GM23338 (cell line): ENCODE results near the gene GALNT5. TPM values are rescaled to one million over a fixed set of nuclear protein-coding genes. Genes with fewer than 3 reads are reported as not detected.

Experiments used
- ATAC-seq: fragments of 200-7000 bp; cut with Tn5 transposase; 3 replicates; pipeline ENCODE4 v1.9.1; 2020
- DNase-seq: peaks from one replicate; pipeline ENCODE4 v3.0.0-alpha.2; 2015; ENCODE audit warnings: low spot score
- H2AFZ ChIP-seq: fragments of 200-600 bp; sonication (generic); 2 replicates; pipeline ENCODE4 v1.8.0; 2016; ENCODE audit warnings: antibody characterized with exemption, mild to moderate bottlenecking, moderate library complexity
- H3F3A ChIP-seq: fragments of 200-600 bp; sonication (generic); replicated peaks from 2 replicates; pipeline ENCODE4 v1.8.0; 2017; ENCODE audit warnings: antibody characterized with exemption, mixed run types, low read depth
- H3K27ac ChIP-seq: fragments of 200-600 bp; sonication (generic); 2 replicates; pipeline ENCODE4 v1.6.1; 2016; ENCODE audit warnings: low read depth
- H3K27me3 ChIP-seq: fragments of 200-600 bp; sonication (generic); 2 replicates; pipeline ENCODE4 v1.8.0; 2016; ENCODE audit warnings: mild to moderate bottlenecking, mixed run types, moderate library complexity; ENCODE audit not compliant: insufficient read depth
- H3K36me3 ChIP-seq: fragments of 200-600 bp; sonication (generic); 2 replicates; pipeline ENCODE4 v1.8.0; 2016; ENCODE audit warnings: mild to moderate bottlenecking; ENCODE audit not compliant: insufficient read depth
- H3K4me1 ChIP-seq: fragments of 200-600 bp; sonication (generic); 2 replicates; pipeline ENCODE4 v1.8.0; 2016; ENCODE audit warnings: mild to moderate bottlenecking, moderate library complexity; ENCODE audit not compliant: insufficient read depth
- H3K4me2 ChIP-seq: fragments of 200-600 bp; sonication (generic); 2 replicates; pipeline ENCODE4 v1.7.1; 2017; ENCODE audit warnings: mixed run types
- H3K4me3 ChIP-seq: fragments of 200-600 bp; sonication (generic); 2 replicates; pipeline ENCODE4 v1.6.1; 2016; ENCODE audit warnings: mixed run types
- H3K79me2 ChIP-seq: fragments of 200-600 bp; sonication (generic); replicated peaks from 2 replicates; pipeline ENCODE4 v1.8.0; 2017; ENCODE audit warnings: mild to moderate bottlenecking; ENCODE audit not compliant: insufficient read depth
- H3K9me2 ChIP-seq: fragments of 200-600 bp; sonication (generic); 2 replicates; pipeline ENCODE4 v1.8.0; 2017; ENCODE audit not compliant: insufficient read depth
- H4K20me1 ChIP-seq: fragments of 200-600 bp; sonication (generic); replicated peaks from 2 replicates; pipeline ENCODE4 v1.8.0; 2017; ENCODE audit warnings: mild to moderate bottlenecking; ENCODE audit not compliant: insufficient read depth
- H3K27ac Mint-ChIP-seq: 2 replicates; pipeline ENCODE4 v1.8.0; 2020; ENCODE audit warnings: inconsistent platforms, mild to moderate bottlenecking, moderate library complexity, mixed read lengths
- H3K27me3 Mint-ChIP-seq: 3 replicates; pipeline ENCODE4 v1.8.0; 2022; ENCODE audit warnings: low read depth, mild to moderate bottlenecking, moderate library complexity, mixed read lengths, inconsistent platforms; ENCODE audit not compliant: insufficient read depth, poor library complexity
- H3K36me3 Mint-ChIP-seq: 3 replicates; pipeline ENCODE4 v1.8.0; 2021; ENCODE audit warnings: low read depth, mild to moderate bottlenecking, inconsistent platforms, moderate library complexity, mixed read lengths
- H3K4me1 Mint-ChIP-seq: 3 replicates; pipeline ENCODE4 v1.8.0; 2020; ENCODE audit warnings: mild to moderate bottlenecking, inconsistent platforms, mixed read lengths
- H3K4me3 Mint-ChIP-seq: 3 replicates; pipeline ENCODE4 v1.8.0; 2021; ENCODE audit warnings: moderate library complexity, mild to moderate bottlenecking, inconsistent platforms, mixed read lengths
- H3K9me3 Mint-ChIP-seq: 3 replicates; pipeline ENCODE4 v1.8.0; 2020; ENCODE audit warnings: moderate library complexity, mild to moderate bottlenecking, inconsistent platforms, mixed read lengths
- EZH2phosphoT487 ChIP-seq: fragments of 200-600 bp; sonication (generic); IDR thresholded peaks from one replicate; pipeline ENCODE4 v1.8.1; 2018; ENCODE audit warnings: antibody characterized with exemption; ENCODE audit not compliant: unreplicated experiment
- JUNB ChIP-seq: IDR thresholded peaks from one replicate; pipeline ENCODE4 v1.6.1; 2016; ENCODE audit warnings: antibody characterized with exemption; ENCODE audit not compliant: unreplicated experiment
- POLR2AphosphoS5 ChIP-seq: IDR thresholded peaks from 2 replicates; pipeline ENCODE4 v1.6.1; 2016; ENCODE audit warnings: antibody characterized with exemption, low read depth
- STAT1 ChIP-seq: IDR thresholded peaks from one replicate; pipeline ENCODE4 v1.6.1; 2016; ENCODE audit warnings: antibody characterized with exemption; ENCODE audit not compliant: unreplicated experiment
- ZNF114 ChIP-seq: fragments of 250-450 bp; sonication (Bioruptor Pico); IDR thresholded peaks from 2 replicates; pipeline ENCODE4 v1.5.0; 2020; ENCODE audit warnings: mild to moderate bottlenecking, moderate library complexity
- ZNF331 ChIP-seq: fragments of 250-450 bp; sonication (Bioruptor Pico); IDR thresholded peaks from 2 replicates; pipeline ENCODE4 v1.5.0; 2020; ENCODE audit warnings: low read depth, mild to moderate bottlenecking, moderate library complexity
- polyA plus RNA-seq: library from polyadenylated mRNA; unstranded; fragments of >200 nt; fragmentation: Nextera tagmentation; extraction: Ambion mirVana; gene quantifications from 2 replicates; pipeline ENCODE4 v1.2.1, GENCODE V29; 2016
- total RNA-seq: library from RNA; depleted of rRNA; stranded (reverse); fragments of >200 nt; shearing (Covaris generic); gene quantifications from 2 replicates; pipeline ENCODE4 v1.2.3, GENCODE V29; 2014
- TF ChIP-seq, protein P1 (sequence below): IDR thresholded peaks from 2 replicates; pipeline ENCODE4 v1.6.1; 2016; ENCODE audit warnings: antibody characterized with exemption
- TF ChIP-seq, protein P2 (sequence below), 2 experiments: fragments of 200-600 bp in 1 of 2; sonication (generic) in 1 of 2; conservative IDR thresholded peaks; 2 replicates each; pipeline versions ENCODE4 v1.5.1 to v1.6.1; 2016 to 2017; ENCODE audit warnings: antibody characterized with exemption in 2 of 2, low read depth in 2 of 2, mild to moderate bottlenecking in 2 of 2, moderate library complexity in 1 of 2
- TF ChIP-seq, protein P3 (sequence below): IDR thresholded peaks from one replicate; pipeline ENCODE4 v1.6.1; 2018; ENCODE audit warnings: antibody characterized with exemption; ENCODE audit not compliant: unreplicated experiment

The GALNT5 gene
- total and polyA plus RNA-seq, 2 experiments from 2014 or later = 0.05 to 0.14 TPM

DNA sequence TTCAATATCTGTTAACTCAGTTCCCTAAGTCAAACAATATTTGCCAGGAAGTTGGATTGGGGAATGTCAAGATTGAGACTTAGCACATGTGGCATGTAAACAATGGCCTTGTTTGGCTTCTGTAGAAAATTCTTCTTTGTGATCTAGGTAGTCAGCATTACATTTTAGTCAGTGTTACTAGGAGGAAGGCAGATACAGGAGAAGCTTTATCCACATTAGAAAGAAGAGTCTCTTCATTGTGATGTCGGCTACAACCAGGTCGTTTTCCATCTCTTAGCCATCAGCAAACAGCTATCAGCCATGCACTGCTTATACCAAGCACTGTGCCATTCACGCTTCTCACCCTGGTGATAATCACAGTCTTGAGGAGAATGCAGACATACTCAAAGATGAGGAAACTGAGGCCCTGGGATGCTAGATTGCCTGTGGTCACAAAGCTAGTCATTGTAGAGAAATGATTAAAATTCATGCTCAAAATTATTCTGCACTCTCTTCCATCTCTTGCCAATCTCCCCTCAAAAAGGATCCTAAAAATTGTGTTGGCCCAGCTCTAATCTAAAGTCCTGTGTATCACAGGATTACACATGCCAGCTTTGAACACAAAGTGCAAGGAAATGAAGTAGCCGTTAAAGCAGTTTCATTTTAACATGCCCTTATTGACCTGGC, 3.2 kb downstream of the GALNT5 start:
- Histone ChIP-seq H4K20me1 (no peaks in the 10 kb centered on the region), H3F3A (no peaks in the 10 kb centered on the region), H3K9me2 (no peaks in the 10 kb centered on the region; the same call in 1 of the 2 replicates), H3K4me1 (peaks cover 19% of the 10 kb centered on the region), H3K4me3 (no peak overlapping the region), H3K36me3 (no peaks in the 10 kb centered on the region), H3K27ac (no peak overlapping the region), H3K27me3 (no peaks in the 10 kb centered on the region), H2AFZ (no peak overlapping the region), H3K79me2 (no peaks in the 10 kb centered on the region), H3K4me2 (no peak overlapping the region)
- no peak overlapping the region for H3K27ac Mint-ChIP-seq
- peaks cover 4% of the 10 kb centered on the region for H3K27me3 Mint-ChIP-seq
- H3K9me3 Mint-ChIP-seq = no peaks in the 10 kb centered on the region
- H3K4me3 Mint-ChIP-seq = no peak overlapping the region
- H3K36me3 Mint-ChIP-seq = no peaks in the 10 kb centered on the region
- peaks cover 33% of the 10 kb centered on the region for H3K4me1 Mint-ChIP-seq
- ATAC-seq = no peak
- TF ChIP-seq ZNF331 (CRISPR knock-in tag) = no peak
- no peak for TF ChIP-seq JUNB
- TF ChIP-seq ZNF114 = no peak
- no peak for TF ChIP-seq STAT1
- TF ChIP-seq, protein P1, sequence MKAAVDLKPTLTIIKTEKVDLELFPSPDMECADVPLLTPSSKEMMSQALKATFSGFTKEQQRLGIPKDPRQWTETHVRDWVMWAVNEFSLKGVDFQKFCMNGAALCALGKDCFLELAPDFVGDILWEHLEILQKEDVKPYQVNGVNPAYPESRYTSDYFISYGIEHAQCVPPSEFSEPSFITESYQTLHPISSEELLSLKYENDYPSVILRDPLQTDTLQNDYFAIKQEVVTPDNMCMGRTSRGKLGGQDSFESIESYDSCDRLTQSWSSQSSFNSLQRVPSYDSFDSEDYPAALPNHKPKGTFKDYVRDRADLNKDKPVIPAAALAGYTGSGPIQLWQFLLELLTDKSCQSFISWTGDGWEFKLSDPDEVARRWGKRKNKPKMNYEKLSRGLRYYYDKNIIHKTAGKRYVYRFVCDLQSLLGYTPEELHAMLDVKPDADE = no peak
- TF ChIP-seq, protein P2, sequence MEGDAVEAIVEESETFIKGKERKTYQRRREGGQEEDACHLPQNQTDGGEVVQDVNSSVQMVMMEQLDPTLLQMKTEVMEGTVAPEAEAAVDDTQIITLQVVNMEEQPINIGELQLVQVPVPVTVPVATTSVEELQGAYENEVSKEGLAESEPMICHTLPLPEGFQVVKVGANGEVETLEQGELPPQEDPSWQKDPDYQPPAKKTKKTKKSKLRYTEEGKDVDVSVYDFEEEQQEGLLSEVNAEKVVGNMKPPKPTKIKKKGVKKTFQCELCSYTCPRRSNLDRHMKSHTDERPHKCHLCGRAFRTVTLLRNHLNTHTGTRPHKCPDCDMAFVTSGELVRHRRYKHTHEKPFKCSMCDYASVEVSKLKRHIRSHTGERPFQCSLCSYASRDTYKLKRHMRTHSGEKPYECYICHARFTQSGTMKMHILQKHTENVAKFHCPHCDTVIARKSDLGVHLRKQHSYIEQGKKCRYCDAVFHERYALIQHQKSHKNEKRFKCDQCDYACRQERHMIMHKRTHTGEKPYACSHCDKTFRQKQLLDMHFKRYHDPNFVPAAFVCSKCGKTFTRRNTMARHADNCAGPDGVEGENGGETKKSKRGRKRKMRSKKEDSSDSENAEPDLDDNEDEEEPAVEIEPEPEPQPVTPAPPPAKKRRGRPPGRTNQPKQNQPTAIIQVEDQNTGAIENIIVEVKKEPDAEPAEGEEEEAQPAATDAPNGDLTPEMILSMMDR (conservative IDR thresholded peaks at IDR 0.05; ENCODE audit: low read depth in 2 of 2) = no peak
- TF ChIP-seq POLR2AphosphoS5 = no peak
- TF ChIP-seq, protein P3, sequence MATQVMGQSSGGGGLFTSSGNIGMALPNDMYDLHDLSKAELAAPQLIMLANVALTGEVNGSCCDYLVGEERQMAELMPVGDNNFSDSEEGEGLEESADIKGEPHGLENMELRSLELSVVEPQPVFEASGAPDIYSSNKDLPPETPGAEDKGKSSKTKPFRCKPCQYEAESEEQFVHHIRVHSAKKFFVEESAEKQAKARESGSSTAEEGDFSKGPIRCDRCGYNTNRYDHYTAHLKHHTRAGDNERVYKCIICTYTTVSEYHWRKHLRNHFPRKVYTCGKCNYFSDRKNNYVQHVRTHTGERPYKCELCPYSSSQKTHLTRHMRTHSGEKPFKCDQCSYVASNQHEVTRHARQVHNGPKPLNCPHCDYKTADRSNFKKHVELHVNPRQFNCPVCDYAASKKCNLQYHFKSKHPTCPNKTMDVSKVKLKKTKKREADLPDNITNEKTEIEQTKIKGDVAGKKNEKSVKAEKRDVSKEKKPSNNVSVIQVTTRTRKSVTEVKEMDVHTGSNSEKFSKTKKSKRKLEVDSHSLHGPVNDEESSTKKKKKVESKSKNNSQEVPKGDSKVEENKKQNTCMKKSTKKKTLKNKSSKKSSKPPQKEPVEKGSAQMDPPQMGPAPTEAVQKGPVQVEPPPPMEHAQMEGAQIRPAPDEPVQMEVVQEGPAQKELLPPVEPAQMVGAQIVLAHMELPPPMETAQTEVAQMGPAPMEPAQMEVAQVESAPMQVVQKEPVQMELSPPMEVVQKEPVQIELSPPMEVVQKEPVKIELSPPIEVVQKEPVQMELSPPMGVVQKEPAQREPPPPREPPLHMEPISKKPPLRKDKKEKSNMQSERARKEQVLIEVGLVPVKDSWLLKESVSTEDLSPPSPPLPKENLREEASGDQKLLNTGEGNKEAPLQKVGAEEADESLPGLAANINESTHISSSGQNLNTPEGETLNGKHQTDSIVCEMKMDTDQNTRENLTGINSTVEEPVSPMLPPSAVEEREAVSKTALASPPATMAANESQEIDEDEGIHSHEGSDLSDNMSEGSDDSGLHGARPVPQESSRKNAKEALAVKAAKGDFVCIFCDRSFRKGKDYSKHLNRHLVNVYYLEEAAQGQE = no peak
- TF ChIP-seq EZH2phosphoT487 = no peak
- DNase-seq = no peak
